Measurements from ENCODE around the gene GRPEL1.
A peak's percentile ranks its signal among the peaks of the same experiment; 100 is the strongest.
"Not testable (repeated sequence)": the region's sequence is repeated elsewhere in the genome, so short reads cannot be mapped to it uniquely, and the experiment has no call there.

Gene GRPEL1

DNA sequence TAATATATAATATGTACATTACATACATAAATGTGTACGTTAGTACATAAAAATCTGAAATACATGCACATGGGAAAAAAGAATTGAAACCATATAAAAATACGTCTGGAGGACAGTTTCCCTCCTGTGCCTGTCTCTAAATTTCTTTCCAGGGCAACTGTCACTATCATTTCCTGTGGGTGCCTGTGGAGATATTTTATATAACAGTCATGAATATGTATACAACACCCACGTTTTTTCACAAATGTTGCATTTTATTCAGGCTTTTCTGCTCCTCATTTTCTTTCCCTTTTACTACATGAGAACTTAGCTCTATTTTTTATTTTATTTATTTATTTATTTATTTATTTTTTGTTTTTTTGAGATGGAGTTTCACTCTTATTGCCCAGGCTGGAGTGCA, 24.2 kb upstream of the GRPEL1 start:
- no peak for DNase-seq (ENCODE audit: low read depth in 3 of 3)

- DNase-seq (ENCODE audit: low read depth in 3 of 3): no peak
These were observed 21.5 kb upstream of the GRPEL1 start for GRCh38 chr4:7089213-7089986.

- DNase-seq (ENCODE audit: low read depth in 3 of 3): no peak
These were observed 19.2 kb upstream of the GRPEL1 start for GRCh38 chr4:7087036-7087435.

- DNase-seq (ENCODE audit: low read depth in 3 of 3): no peak
These were observed 18.5 kb upstream of the GRPEL1 start for GRCh38 chr4:7086384-7086783.

GRCh38 chr4:7084564-7084961, 16.7 kb upstream of the GRPEL1 start:
- not testable (repeated sequence) for DNase-seq (ENCODE audit: low read depth in 3 of 3)

GRCh38 chr4:7083597-7084563, 16.0 kb upstream of the GRPEL1 start:
- no peak for DNase-seq (ENCODE audit: low read depth in 3 of 3)

GRCh38 chr4:7079909-7080308, 12.0 kb upstream of the GRPEL1 start:
- not testable (repeated sequence) for DNase-seq (ENCODE audit: low read depth in 3 of 3)

DNA sequence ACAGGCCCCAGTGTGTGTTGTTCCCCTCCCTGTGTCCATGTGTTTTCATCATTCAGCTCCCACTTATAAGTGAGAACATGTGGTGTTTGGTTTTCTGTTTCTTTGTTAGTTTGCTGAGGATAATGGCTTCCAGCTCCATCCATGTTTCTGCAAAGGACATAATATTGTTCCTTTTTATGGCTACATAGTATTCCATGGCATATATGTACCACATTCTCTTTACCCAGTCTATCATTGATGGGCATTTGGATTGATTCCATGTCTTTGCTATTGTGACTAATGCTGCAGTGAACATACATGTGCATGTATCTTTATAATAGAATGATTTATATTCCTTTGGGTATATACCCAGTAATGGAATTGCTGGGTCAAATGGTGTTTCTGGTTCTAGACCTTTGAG, 11.6 kb upstream of the GRPEL1 start:
- DNase-seq (ENCODE audit: low read depth in 3 of 3): not testable (repeated sequence)

- DNase-seq (ENCODE audit: low read depth in 3 of 3): no peak
These were observed 10.2 kb upstream of the GRPEL1 start for GRCh38 chr4:7078025-7078424.

DNA sequence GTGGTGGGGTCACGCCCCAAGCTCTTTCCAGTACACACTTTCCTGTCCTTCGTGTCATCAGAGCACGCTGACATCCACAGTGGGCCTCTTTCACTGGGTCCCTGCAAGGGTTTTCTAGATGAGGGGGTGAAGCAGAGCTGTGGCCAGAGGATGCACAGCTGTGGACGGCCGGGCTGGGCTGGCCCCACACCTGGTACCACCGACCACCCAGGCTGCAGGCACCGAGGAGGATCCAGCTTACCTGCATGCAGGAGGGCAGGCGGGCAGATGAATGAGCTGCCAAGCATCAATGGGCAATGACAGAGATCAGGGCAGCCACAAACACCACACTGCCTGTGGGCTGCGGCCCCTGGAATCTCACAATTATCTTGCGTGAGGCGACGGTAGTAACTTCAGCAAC, 9.5 kb upstream of the GRPEL1 start:
- no peak for DNase-seq (ENCODE audit: low read depth in 3 of 3)

- no peak for DNase-seq (ENCODE audit: low read depth in 3 of 3)
These were observed 8.8 kb upstream of the GRPEL1 start for GRCh38 chr4:7076696-7077082.

GRCh38 chr4:7075962-7076695, 8.3 kb upstream of the GRPEL1 start:
- no peak for DNase-seq (ENCODE audit: low read depth in 3 of 3)

GRCh38 chr4:7074426-7074825, 6.6 kb upstream of the GRPEL1 start:
- no peak for DNase-seq (ENCODE audit: low read depth in 3 of 3)

DNA sequence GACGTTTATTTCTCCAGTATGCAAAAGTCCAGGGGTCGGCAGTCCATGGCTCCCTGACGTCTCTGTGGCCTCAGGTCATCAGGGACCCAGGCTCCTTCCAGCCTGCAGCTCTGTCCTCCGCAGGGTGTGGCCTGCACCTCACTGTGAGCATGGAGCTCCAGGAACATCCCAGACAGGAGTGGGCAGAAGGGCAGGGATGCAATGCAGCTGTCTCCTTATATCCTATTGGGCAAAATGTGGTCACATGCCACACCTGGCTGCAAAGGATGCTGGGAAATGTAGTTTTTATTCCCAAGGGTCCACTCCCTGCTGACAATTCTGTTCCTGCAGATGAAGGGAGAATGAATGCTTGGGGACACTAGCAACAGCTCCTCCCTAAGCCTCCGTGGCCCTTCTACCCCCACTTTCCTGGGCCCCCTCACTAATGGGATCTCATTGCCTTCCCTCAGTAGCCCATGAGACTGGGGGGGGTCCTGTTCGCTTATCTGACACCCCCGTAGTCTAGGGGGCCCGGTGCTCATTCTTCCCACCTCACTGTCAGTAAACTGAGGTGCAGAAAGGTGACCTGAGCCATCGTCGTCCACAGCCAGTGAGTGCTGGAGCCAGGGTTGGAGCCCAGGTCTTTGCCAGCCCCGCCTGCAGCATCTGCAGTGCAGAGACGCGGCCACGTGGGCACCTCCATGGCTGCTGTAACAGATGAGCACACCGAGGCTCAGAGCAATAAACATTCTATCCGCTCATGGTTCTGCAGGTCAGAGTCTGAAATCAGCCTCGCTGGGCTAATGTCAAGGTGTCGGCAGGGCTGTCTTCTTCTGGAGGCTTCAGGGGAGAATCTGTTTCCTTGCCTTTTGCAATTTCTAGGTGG, 5.9 kb upstream of the GRPEL1 start:
- DNase-seq (ENCODE audit: low read depth in 3 of 3): no peak

- no peak for DNase-seq (ENCODE audit: low read depth in 3 of 3)
These were observed 5.2 kb upstream of the GRPEL1 start for GRCh38 chr4:7073059-7073458.

DNA sequence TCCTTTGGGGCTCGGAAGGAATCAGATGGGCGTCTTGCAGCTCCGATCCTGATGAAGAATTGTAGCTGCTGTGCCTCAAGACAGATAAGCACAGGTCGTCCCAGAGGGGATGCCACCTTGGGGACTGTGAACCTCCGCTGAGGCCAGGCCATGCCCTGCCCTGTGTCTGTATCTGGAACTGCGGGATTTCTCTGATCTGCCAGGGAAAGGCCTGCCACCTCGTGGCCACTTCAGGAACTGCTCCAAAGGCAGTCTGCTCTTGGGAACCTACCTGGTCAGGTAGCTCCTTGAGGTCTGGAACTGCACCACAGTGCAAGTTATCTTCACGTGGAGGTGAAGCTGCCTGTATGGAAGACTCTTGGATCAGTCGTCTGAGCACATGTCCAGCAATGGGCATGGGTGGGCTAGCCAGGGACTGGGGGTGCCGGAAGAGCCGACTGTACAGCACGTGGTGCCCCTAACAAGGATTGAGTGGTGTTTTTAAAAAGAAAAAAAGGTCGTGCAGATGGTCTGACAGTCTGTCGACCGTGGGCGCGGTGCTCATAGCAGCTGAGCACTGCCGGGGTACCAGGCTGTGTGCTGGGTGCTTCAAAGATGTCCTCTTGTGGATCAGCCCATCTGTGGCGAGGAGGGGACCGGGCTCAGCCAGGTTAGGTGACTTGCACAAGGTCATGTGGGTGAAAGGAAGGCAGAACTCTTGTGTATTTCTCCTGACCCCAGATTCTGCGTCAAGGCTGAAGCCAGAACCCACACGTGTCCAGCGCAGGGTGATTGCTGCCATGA, 3.1 kb upstream of the GRPEL1 start:
- DNase-seq (ENCODE audit: low read depth in 3 of 3): peak; percentile 76 to 79 (median 77)

DNA sequence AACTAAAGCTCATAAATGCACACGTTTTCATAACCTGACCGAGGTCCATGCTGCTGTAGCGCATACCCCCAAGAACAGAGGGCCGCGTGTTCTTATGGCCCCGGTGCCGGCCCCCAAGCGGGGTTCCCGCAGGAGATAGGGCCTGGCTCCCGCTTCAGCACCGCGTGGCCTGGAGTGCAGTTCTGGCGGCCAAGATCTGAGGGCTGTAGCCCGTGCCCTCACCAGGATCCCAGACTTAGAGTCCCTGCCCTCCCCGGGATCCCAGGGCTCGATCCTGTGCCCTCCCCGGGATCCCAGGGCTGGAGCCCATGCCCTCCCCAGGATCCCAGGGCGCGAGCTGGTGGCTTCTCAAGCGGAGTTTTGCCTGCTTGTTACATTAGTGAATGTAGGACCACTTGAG, 1.0 kb upstream of the GRPEL1 start:
- no peak for DNase-seq (ENCODE audit: low read depth in 3 of 3)

DNA sequence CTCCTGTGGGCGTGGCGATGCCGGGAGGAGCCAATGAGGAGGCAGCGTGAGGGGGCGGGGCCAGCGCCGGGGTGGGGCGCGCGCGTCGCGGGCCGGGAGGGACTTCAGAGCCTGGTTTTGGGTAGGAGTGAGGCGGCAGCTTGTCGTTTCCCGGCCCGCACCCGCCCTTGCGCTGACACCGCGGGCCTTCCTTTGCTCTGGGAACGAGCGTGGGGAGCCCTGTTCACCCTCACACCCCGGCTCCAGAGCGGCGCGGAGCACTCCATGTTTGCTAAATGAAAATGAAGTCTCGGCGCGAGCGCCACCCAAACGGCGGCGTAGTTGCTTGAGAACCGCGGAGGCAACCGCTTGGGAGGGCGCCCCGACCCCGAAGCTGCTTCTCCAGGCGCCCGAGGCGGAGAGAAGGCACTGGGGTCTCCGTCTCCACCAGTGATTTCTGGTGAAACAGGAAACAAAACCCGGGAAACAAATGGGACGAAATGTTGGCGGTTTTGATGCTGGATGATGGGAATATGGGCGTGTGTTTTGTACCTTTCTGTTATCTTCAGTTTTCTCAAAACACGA, 497 bp upstream of the GRPEL1 start:
- DNase-seq (ENCODE audit: low read depth in 3 of 3): peak in 1 of 3 experiments; percentile 100

DNA sequence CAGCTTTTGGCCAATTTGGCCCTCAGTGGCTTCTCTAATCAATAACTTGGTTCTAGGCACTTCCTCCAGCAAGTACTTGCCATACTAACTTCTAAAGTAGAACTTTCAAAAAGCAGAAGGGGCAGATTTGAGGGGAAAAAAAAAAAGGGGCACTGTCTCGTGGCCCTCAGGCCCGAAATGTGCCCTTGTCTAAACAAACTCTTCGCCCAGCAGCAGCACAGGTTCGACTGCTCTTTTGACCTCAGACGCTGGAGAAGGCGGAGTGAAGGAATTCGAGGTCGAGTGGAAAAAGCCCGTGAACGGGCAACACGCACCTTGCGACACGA, 775 bp downstream of the GRPEL1 start:
- DNase-seq (ENCODE audit: low read depth in 3 of 3): no peak

- no peak for DNase-seq (ENCODE audit: low read depth in 3 of 3)
These were observed 1.4 kb downstream of the GRPEL1 start for GRCh38 chr4:7066493-7066892.
